KMS-11 (cell line): ENCODE data around the gene SYTL3.
"Not testable (repeated sequence)": the region's sequence is repeated elsewhere in the genome, so short reads cannot be mapped to it uniquely, and the experiment has no call there.

Experiments used
- H2AFZ ChIP-seq: fragments of 200-600 bp; sonication (generic); 2 replicates; pipeline ENCODE4 v1.6.1; 2016; ENCODE audit warnings: antibody characterized with exemption, mixed run types, low read depth
- H3K27ac ChIP-seq: fragments of 200-600 bp; sonication (generic); 2 replicates; pipeline ENCODE4 v1.6.1; 2016; ENCODE audit warnings: mild to moderate bottlenecking, mixed run types
- H3K27me3 ChIP-seq: fragments of 200-600 bp; sonication (generic); 2 replicates; pipeline ENCODE4 v1.6.1; 2017; ENCODE audit warnings: mild to moderate bottlenecking, low read depth, mixed run types, moderate library complexity; ENCODE audit not compliant: insufficient read depth
- H3K36me3 ChIP-seq: fragments of 200-600 bp; sonication (generic); 2 replicates; pipeline ENCODE4 v1.6.1; 2017; ENCODE audit warnings: mild to moderate bottlenecking, mixed run types; ENCODE audit not compliant: insufficient read depth
- H3K4me1 ChIP-seq: fragments of 200-600 bp; sonication (generic); 2 replicates; pipeline ENCODE4 v1.6.1; 2016; ENCODE audit warnings: mild to moderate bottlenecking, low read depth, mixed run types; ENCODE audit not compliant: poor library complexity, severe bottlenecking
- H3K4me2 ChIP-seq: fragments of 200-600 bp; sonication (generic); 2 replicates; pipeline ENCODE4 v1.7.0; 2016; ENCODE audit warnings: mild to moderate bottlenecking, mixed run types
- H3K4me3 ChIP-seq: fragments of 200-600 bp; sonication (generic); IDR thresholded peaks from 2 replicates; pipeline ENCODE4 v1.6.1; 2017; ENCODE audit warnings: low read depth, low read length, mixed read lengths; ENCODE audit not compliant: insufficient read depth
- H3K79me2 ChIP-seq: fragments of 200-600 bp; sonication (generic); 2 replicates; pipeline ENCODE4 v1.6.1; 2016; ENCODE audit warnings: low read depth, mixed run types; ENCODE audit not compliant: insufficient read depth
- H3K9ac ChIP-seq: fragments of 200-600 bp; sonication (generic); 2 replicates; pipeline ENCODE4 v1.6.1; 2016; ENCODE audit warnings: mild to moderate bottlenecking, mixed run types
- H4K20me1 ChIP-seq: fragments of 200-600 bp; sonication (generic); 2 replicates; pipeline ENCODE4 v1.6.1; 2016; ENCODE audit warnings: mild to moderate bottlenecking, mixed run types; ENCODE audit not compliant: insufficient read depth
- CTCF ChIP-seq: fragments of 200-600 bp; sonication (generic); conservative IDR thresholded peaks from 2 replicates; pipeline ENCODE4 v1.6.1; 2017; ENCODE audit warnings: low read depth, mild to moderate bottlenecking, antibody characterized with exemption, low read length, moderate library complexity, mixed read lengths

SYTL3 gene

GRCh38 chr6:158791274-158791855 is 141.5 kb downstream of the SYTL3 start:
- H3K79me2 ChIP-seq, result peaks cover 96% of the 10 kb centered on the region
- H3K27me3 ChIP-seq, result no peaks in the 10 kb centered on the region
- no peaks in the 10 kb centered on the region; the same call in 1 of the 2 replicates for H3K36me3 ChIP-seq
- no peak for TF ChIP-seq CTCF
- H2AFZ ChIP-seq, result no peak overlapping the region
- H4K20me1 ChIP-seq, result peaks cover 44% of the 10 kb centered on the region
- H3K4me1 ChIP-seq, result peaks cover 34% of the 10 kb centered on the region
- no peak overlapping the region for H3K4me2 ChIP-seq
- no peak overlapping the region for H3K4me3 ChIP-seq
- no peak overlapping the region for H3K9ac ChIP-seq
- H3K27ac ChIP-seq, result no peak overlapping the region

- peaks cover 99% of the 10 kb centered on the region for H3K79me2 ChIP-seq
- H3K36me3 ChIP-seq, H3K27me3 ChIP-seq, H3K4me3 ChIP-seq, H2AFZ ChIP-seq, H3K27ac ChIP-seq, H3K9ac ChIP-seq, H3K4me2 ChIP-seq: not testable (repeated sequence)
- H3K4me1 ChIP-seq, result peaks cover 36% of the 10 kb centered on the region
- H4K20me1 ChIP-seq, result peaks cover 45% of the 10 kb centered on the region
Observed at GRCh38 chr6:158792505-158792904, 142.7 kb downstream of the SYTL3 start.

GRCh38 chr6:158793432-158793831 is 143.6 kb downstream of the SYTL3 start:
- Histone ChIP-seq H3K27me3 (no peaks in the 10 kb centered on the region), H3K79me2 (peaks cover 99% of the 10 kb centered on the region), H3K4me2 (peak overlapping the region; percentile 29; the same call in 1 of the 2 replicates), H2AFZ (no peak overlapping the region), H3K9ac (no peak overlapping the region), H3K27ac (no peak overlapping the region), H4K20me1 (peaks cover 53% of the 10 kb centered on the region), H3K36me3 (no peaks in the 10 kb centered on the region), H3K4me3 (no peak overlapping the region), H3K4me1 (peaks cover 45% of the 10 kb centered on the region)
- peak; percentile 48 for TF ChIP-seq CTCF

- Histone ChIP-seq H3K36me3 (no peaks in the 10 kb centered on the region), H3K79me2 (peaks cover 100% of the 10 kb centered on the region), H3K9ac (no peak overlapping the region), H3K4me1 (peaks cover 65% of the 10 kb centered on the region), H3K27ac (no peak overlapping the region), H3K27me3 (no peaks in the 10 kb centered on the region), H3K4me2 (no peak overlapping the region), H3K4me3 (no peak overlapping the region), H2AFZ (no peak overlapping the region), H4K20me1 (peaks cover 68% of the 10 kb centered on the region)
- no peak for TF ChIP-seq CTCF
Observed at GRCh38 chr6:158795516-158795915, 145.7 kb downstream of the SYTL3 start.

GRCh38 chr6:158796353-158796752 is 146.5 kb downstream of the SYTL3 start:
- peaks cover 71% of the 10 kb centered on the region for H4K20me1 ChIP-seq
- no peak for TF ChIP-seq CTCF
- peaks cover 70% of the 10 kb centered on the region for H3K4me1 ChIP-seq
- no peaks in the 10 kb centered on the region for H3K36me3 ChIP-seq
- H3K4me2 ChIP-seq, result no peak overlapping the region
- H3K79me2 ChIP-seq, result peaks cover 100% of the 10 kb centered on the region
- no peak overlapping the region for H3K4me3 ChIP-seq
- H2AFZ ChIP-seq, result no peak overlapping the region
- no peak overlapping the region for H3K27ac ChIP-seq
- H3K9ac ChIP-seq, result no peak overlapping the region
- no peaks in the 10 kb centered on the region for H3K27me3 ChIP-seq
